SU-DHL-6 (cell line): ENCODE results near the gene LBX2.

Source experiments
- H2AFZ ChIP-seq: fragments of 200-600 bp; sonication (generic); 2 replicates; pipeline ENCODE4 v1.6.1; 2014; ENCODE audit warnings: low read depth, mild to moderate bottlenecking, moderate library complexity, mixed read lengths, antibody characterized with exemption, low read length; ENCODE audit not compliant: severe bottlenecking
- H3F3A ChIP-seq: fragments of 200-600 bp; shearing (Covaris generic); 2 replicates; pipeline ENCODE4 v1.6.0; 2016; ENCODE audit warnings: antibody characterized with exemption, mild to moderate bottlenecking; ENCODE audit not compliant: insufficient read depth
- H3K27ac ChIP-seq: fragments of 200-600 bp; sonication (generic); 2 replicates; pipeline ENCODE4 v1.5.1; 2016; ENCODE audit warnings: low read depth, mild to moderate bottlenecking, low read length, moderate library complexity, mixed read lengths
- H3K27me3 ChIP-seq: fragments of 200-600 bp; sonication (generic), shearing (Covaris generic); 2 replicates; pipeline ENCODE4 v1.6.0; 2014; ENCODE audit warnings: mild to moderate bottlenecking, low read length
- H3K36me3 ChIP-seq: fragments of 200-600 bp; sonication (generic); 2 replicates; pipeline ENCODE4 v1.6.1; 2014; ENCODE audit warnings: mild to moderate bottlenecking, low read length, mixed read lengths
- H3K4me2 ChIP-seq: fragments of 300-600, 200-600 bp; shearing (Covaris generic), sonication (generic); 2 replicates; pipeline ENCODE4 v1.6.0; 2014; ENCODE audit warnings: low read length, low read depth, mild to moderate bottlenecking; ENCODE audit not compliant: poor library complexity, severe bottlenecking
- H3K4me3 ChIP-seq: fragments of 200-600 bp; sonication (generic); 2 replicates; pipeline ENCODE4 v1.5.1; 2014; ENCODE audit warnings: antibody characterized with exemption, low read length, mild to moderate bottlenecking, mixed read lengths; ENCODE audit not compliant: insufficient read depth, poor library complexity, severe bottlenecking
- H3K79me2 ChIP-seq: fragments of 200-600 bp; sonication (generic); 2 replicates; pipeline ENCODE4 v1.6.1; 2014; ENCODE audit warnings: mild to moderate bottlenecking, low read length, moderate library complexity; ENCODE audit not compliant: insufficient read depth
- H3K9ac ChIP-seq: fragments of 200-600 bp; sonication (generic); 2 replicates; pipeline ENCODE4 v1.7.0; 2014; ENCODE audit warnings: mild to moderate bottlenecking, low read length
- H3K9me2 ChIP-seq: fragments of 200-600 bp; sonication (generic); replicated peaks from 2 replicates; pipeline ENCODE4 v1.6.1; 2014; ENCODE audit warnings: low read length; ENCODE audit not compliant: insufficient read depth
- H3K9me3 ChIP-seq: fragments of 200-600 bp; sonication (generic); 2 replicates; pipeline ENCODE4 v1.6.1; 2014; ENCODE audit warnings: low read length, mixed read lengths; ENCODE audit not compliant: insufficient read depth
- H4K20me1 ChIP-seq: fragments of 200-600 bp; sonication (generic); 2 replicates; pipeline ENCODE4 v1.6.1; 2014; ENCODE audit warnings: low read depth, mild to moderate bottlenecking, antibody characterized with exemption, low read length, moderate library complexity, mixed read lengths
- EZH2phosphoT487 ChIP-seq: fragments of 200-600 bp; sonication (generic), shearing (Covaris generic); conservative IDR thresholded peaks from 2 replicates; pipeline ENCODE4 v1.6.1; 2018; ENCODE audit warnings: mild to moderate bottlenecking, antibody characterized with exemption, low read length, moderate library complexity, mixed read lengths
- TF ChIP-seq, protein P1 (sequence below): fragments of 200-600 bp; sonication (generic); IDR thresholded peaks from one replicate; pipeline ENCODE4 v1.5.1; 2017; ENCODE audit warnings: antibody characterized with exemption, mild to moderate bottlenecking, low read length, moderate library complexity; ENCODE audit not compliant: insufficient read depth, poor library complexity, severe bottlenecking

Gene LBX2

GRCh38 chr2:74464406-74464805 lies 35.0 kb downstream of the LBX2 start:
- Histone ChIP-seq H2AFZ (peak overlapping the region; percentile 5), H3K27me3 (no peaks in the 10 kb centered on the region), H4K20me1 (no peaks in the 10 kb centered on the region), H3K9me2 (no peaks in the 10 kb centered on the region), H3K9me3 (no peaks in the 10 kb centered on the region), H3K9ac (peak overlapping the region; percentile 89), H3F3A (peaks cover 4% of the 10 kb centered on the region; the same call in 1 of the 2 replicates), H3K36me3 (no peaks in the 10 kb centered on the region; the same call in 1 of the 2 replicates), H3K4me2 (peak overlapping the region; percentile 93), H3K4me3 (peak overlapping the region; percentile 64), H3K79me2 (peaks cover 11% of the 10 kb centered on the region), H3K27ac (peak overlapping the region; percentile 66)
- TF ChIP-seq EZH2phosphoT487, result no peak
- TF ChIP-seq, protein P1, sequence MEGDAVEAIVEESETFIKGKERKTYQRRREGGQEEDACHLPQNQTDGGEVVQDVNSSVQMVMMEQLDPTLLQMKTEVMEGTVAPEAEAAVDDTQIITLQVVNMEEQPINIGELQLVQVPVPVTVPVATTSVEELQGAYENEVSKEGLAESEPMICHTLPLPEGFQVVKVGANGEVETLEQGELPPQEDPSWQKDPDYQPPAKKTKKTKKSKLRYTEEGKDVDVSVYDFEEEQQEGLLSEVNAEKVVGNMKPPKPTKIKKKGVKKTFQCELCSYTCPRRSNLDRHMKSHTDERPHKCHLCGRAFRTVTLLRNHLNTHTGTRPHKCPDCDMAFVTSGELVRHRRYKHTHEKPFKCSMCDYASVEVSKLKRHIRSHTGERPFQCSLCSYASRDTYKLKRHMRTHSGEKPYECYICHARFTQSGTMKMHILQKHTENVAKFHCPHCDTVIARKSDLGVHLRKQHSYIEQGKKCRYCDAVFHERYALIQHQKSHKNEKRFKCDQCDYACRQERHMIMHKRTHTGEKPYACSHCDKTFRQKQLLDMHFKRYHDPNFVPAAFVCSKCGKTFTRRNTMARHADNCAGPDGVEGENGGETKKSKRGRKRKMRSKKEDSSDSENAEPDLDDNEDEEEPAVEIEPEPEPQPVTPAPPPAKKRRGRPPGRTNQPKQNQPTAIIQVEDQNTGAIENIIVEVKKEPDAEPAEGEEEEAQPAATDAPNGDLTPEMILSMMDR, result no peak

GRCh38 chr2:74462786-74463105 lies 36.7 kb downstream of the LBX2 start:
- Histone ChIP-seq H3K9me2 (no peaks in the 10 kb centered on the region), H3K4me2 (no peak overlapping the region), H3K27ac (no peak overlapping the region), H3K9me3 (no peaks in the 10 kb centered on the region), H3K79me2 (peaks cover 11% of the 10 kb centered on the region), H3F3A (peaks cover 4% of the 10 kb centered on the region; the same call in 1 of the 2 replicates), H3K36me3 (no peaks in the 10 kb centered on the region; the same call in 1 of the 2 replicates), H2AFZ (no peak overlapping the region), H3K27me3 (no peaks in the 10 kb centered on the region), H3K9ac (no peak overlapping the region), H4K20me1 (no peaks in the 10 kb centered on the region), H3K4me3 (no peak overlapping the region)
- TF ChIP-seq EZH2phosphoT487, result no peak
- TF ChIP-seq, protein P1, result no peak

- no peak overlapping the region for H3K4me2 ChIP-seq
- H3F3A ChIP-seq, result peaks cover 4% of the 10 kb centered on the region
- H3K9me3 ChIP-seq, result no peaks in the 10 kb centered on the region
- H3K27me3 ChIP-seq, result no peaks in the 10 kb centered on the region
- H2AFZ ChIP-seq, result no peak overlapping the region
- no peak for TF ChIP-seq EZH2phosphoT487
- TF ChIP-seq, protein P1, result no peak
- H3K36me3 ChIP-seq, result no peaks in the 10 kb centered on the region; the same call in 1 of the 2 replicates
- H3K4me3 ChIP-seq, result no peak overlapping the region
- H4K20me1 ChIP-seq, result no peaks in the 10 kb centered on the region
- H3K9ac ChIP-seq, result no peak overlapping the region
- H3K9me2 ChIP-seq, result no peaks in the 10 kb centered on the region
- no peak overlapping the region for H3K27ac ChIP-seq
- H3K79me2 ChIP-seq, result peaks cover 11% of the 10 kb centered on the region
Observed at GRCh38 chr2:74462054-74462785, 37.2 kb downstream of the LBX2 start.
